ENCODE data around the gene DEFB108B.
"Not testable (repeated sequence)": the region's sequence is repeated elsewhere in the genome, so short reads cannot be mapped to it uniquely, and the experiment has no call there.

The DEFB108B gene

GRCh38 chr11:71800335-71800953 lies 32.6 kb upstream of the DEFB108B start:
- peak; percentile 60 for DNase-seq (ENCODE audit: insufficient read length, low spot score)
- not testable (repeated sequence) for FAIRE-seq
- peak; percentile 94 for TF ChIP-seq CTCF (IDR thresholded peaks at IDR 0.05; ENCODE audit: insufficient read depth, missing control alignments)

- not testable (repeated sequence) for FAIRE-seq; DNase-seq (ENCODE audit: insufficient read length, low spot score)
Observed at GRCh38 chr11:71801026-71801425, 32.0 kb upstream of the DEFB108B start.

- not testable (repeated sequence) for FAIRE-seq; DNase-seq (ENCODE audit: insufficient read length, low spot score)
Observed at GRCh38 chr11:71802874-71803273, 30.1 kb upstream of the DEFB108B start.

GRCh38 chr11:71804158-71804947 lies 28.6 kb upstream of the DEFB108B start:
- DNase-seq (ENCODE audit: insufficient read length, low spot score); FAIRE-seq: not testable (repeated sequence)

- FAIRE-seq; DNase-seq (ENCODE audit: insufficient read length, low spot score): not testable (repeated sequence)
Observed at GRCh38 chr11:71812529-71812928, 20.5 kb upstream of the DEFB108B start.

- peak; percentile 72 for TF ChIP-seq CTCF (IDR thresholded peaks at IDR 0.05; ENCODE audit: insufficient read depth, missing control alignments)
- FAIRE-seq: not testable (repeated sequence)
- DNase-seq (ENCODE audit: insufficient read length, low spot score): peak; percentile 26
Observed at GRCh38 chr11:71813481-71814355, 19.3 kb upstream of the DEFB108B start.

- FAIRE-seq; DNase-seq (ENCODE audit: insufficient read length, low spot score): not testable (repeated sequence)
Observed at GRCh38 chr11:71821539-71821938, 11.5 kb upstream of the DEFB108B start.

- not testable (repeated sequence) for FAIRE-seq
Observed at GRCh38 chr11:71829247-71829646, 3.8 kb upstream of the DEFB108B start.

GRCh38 chr11:71829686-71830085 lies 3.3 kb upstream of the DEFB108B start:
- DNase-seq (ENCODE audit: insufficient read length, low spot score); FAIRE-seq: not testable (repeated sequence)

More at GRCh38 chr11:71829247-71829646, 3.8 kb upstream of the DEFB108B start:
- not testable (repeated sequence) for DNase-seq (ENCODE audit: insufficient read length, low spot score)

GRCh38 chr11:71842720-71843119 lies 9.7 kb downstream of the DEFB108B start:
- not testable (repeated sequence) for FAIRE-seq; DNase-seq (ENCODE audit: insufficient read length, low spot score)

GRCh38 chr11:71843355-71843754 lies 10.4 kb downstream of the DEFB108B start:
- not testable (repeated sequence) for FAIRE-seq; DNase-seq (ENCODE audit: insufficient read length, low spot score)

- DNase-seq (ENCODE audit: insufficient read length, low spot score) (no peak), FAIRE-seq (no peak)
- no peak for TF ChIP-seq CTCF (IDR thresholded peaks at IDR 0.05; ENCODE audit: insufficient read depth, missing control alignments)
Observed at GRCh38 chr11:71843858-71844257, 10.9 kb downstream of the DEFB108B start.

- FAIRE-seq; DNase-seq (ENCODE audit: insufficient read length, low spot score): not testable (repeated sequence)
Observed at GRCh38 chr11:71853895-71854294, 20.9 kb downstream of the DEFB108B start.

GRCh38 chr11:71855880-71856279 lies 22.9 kb downstream of the DEFB108B start:
- not testable (repeated sequence) for FAIRE-seq; DNase-seq (ENCODE audit: insufficient read length, low spot score)

GRCh38 chr11:71860835-71861234 lies 27.8 kb downstream of the DEFB108B start:
- not testable (repeated sequence) for DNase-seq (ENCODE audit: insufficient read length, low spot score); FAIRE-seq

Measured in D721Med (cell line).